Hematopoietic multipotent progenitor cell (in vitro differentiated cells): Measurements from ENCODE around the gene IQSEC1. TPM values are rescaled to one million over a fixed set of nuclear protein-coding genes. Genes with fewer than 3 reads are reported as not detected.

Source experiments
- DNase-seq, 3 donors: peaks; one replicate each; pipeline ENCODE4 v3.0.0-alpha.2; 2011 to 2015; ENCODE audit warnings: low read depth in 2 of 3, low spot score in 2 of 3
- total RNA-seq: library from RNA; depleted of rRNA; stranded (reverse); fragments of >200 nt; gene quantifications from one replicate; pipeline ENCODE4 v1.2.3, GENCODE V29; 2012

Gene IQSEC1
- total RNA-seq, 1 donor = 20.7 TPM

- DNase-seq = no peak
These were observed 97.3 kb downstream of the IQSEC1 start for GRCh38 chr3:12975748-12976522.

- DNase-seq = no peak
These were observed 98.4 kb downstream of the IQSEC1 start for GRCh38 chr3:12974819-12975218.

GRCh38 chr3:12974334-12974733 lies 98.9 kb downstream of the IQSEC1 start:
- DNase-seq = no peak

- no peak for DNase-seq
These were observed 99.4 kb downstream of the IQSEC1 start for GRCh38 chr3:12973827-12974226.

GRCh38 chr3:12972781-12973702 lies 100.2 kb downstream of the IQSEC1 start:
- DNase-seq = no peak

GRCh38 chr3:12972043-12972442 lies 101.2 kb downstream of the IQSEC1 start:
- no peak for DNase-seq

GRCh38 chr3:12970684-12971083 lies 102.5 kb downstream of the IQSEC1 start:
- no peak for DNase-seq

GRCh38 chr3:12969486-12969885 lies 103.7 kb downstream of the IQSEC1 start:
- no peak for DNase-seq

- no peak for DNase-seq
These were observed 104.7 kb downstream of the IQSEC1 start for GRCh38 chr3:12968541-12968940.

- peak; percentile 71 to 90 (median 86) for DNase-seq
These were observed 105.5 kb downstream of the IQSEC1 start for GRCh38 chr3:12967606-12968351.

GRCh38 chr3:12966847-12967605 lies 106.2 kb downstream of the IQSEC1 start:
- DNase-seq = peak in 1 of 3 donors; percentile 18

- DNase-seq = no peak
These were observed 107.0 kb downstream of the IQSEC1 start for GRCh38 chr3:12965999-12966846.

GRCh38 chr3:12964711-12965612 lies 108.3 kb downstream of the IQSEC1 start:
- no peak for DNase-seq

GRCh38 chr3:12963922-12964701 lies 109.1 kb downstream of the IQSEC1 start:
- DNase-seq = no peak

GRCh38 chr3:12963231-12963896 lies 109.9 kb downstream of the IQSEC1 start:
- DNase-seq = no peak

GRCh38 chr3:12962292-12962691 lies 110.9 kb downstream of the IQSEC1 start:
- no peak for DNase-seq

GRCh38 chr3:12961697-12962036 lies 111.6 kb downstream of the IQSEC1 start:
- no peak for DNase-seq
